OCI-LY3 (cell line): ENCODE results near the gene LRRC46.
A peak's percentile ranks its signal among the peaks of the same experiment; 100 is the strongest.

Experiments
- H2AFZ ChIP-seq: fragments of 200-600, 300-600 bp; shearing (Covaris generic); 2 replicates; pipeline ENCODE4 v1.6.0; 2014; ENCODE audit warnings: antibody characterized with exemption, low read depth, low read length
- H3K27ac ChIP-seq: fragments of 200-600, 300-600 bp; sonication (generic); 2 replicates; pipeline ENCODE4 v1.5.1; 2014; ENCODE audit warnings: mild to moderate bottlenecking, low read length, moderate library complexity, mixed read lengths
- H3K27me3 ChIP-seq: fragments of 200-600, 300-600 bp; sonication (generic); 2 replicates; pipeline ENCODE4 v1.6.1; 2014; ENCODE audit warnings: low read depth, low read length, mixed read lengths
- H3K36me3 ChIP-seq: fragments of 200-600, 300-600 bp; sonication (generic); replicated peaks from 2 replicates; pipeline ENCODE3; 2014; ENCODE audit warnings: low read depth, low read length, mixed read lengths
- H3K4me1 ChIP-seq: fragments of 300-600, 200-600 bp; sonication (generic); 2 replicates; pipeline ENCODE4 v1.6.1; 2014; ENCODE audit warnings: low read length, mixed read lengths
- H3K4me2 ChIP-seq: fragments of 200-600, 300-600 bp; sonication (generic); 2 replicates; pipeline ENCODE4 v1.6.1; 2014; ENCODE audit warnings: low read length, mixed read lengths
- H3K4me3 ChIP-seq: fragments of 300-600, 200-600 bp; sonication (generic); 2 replicates; pipeline ENCODE4 v1.5.1; 2014; ENCODE audit warnings: antibody characterized with exemption, mild to moderate bottlenecking, low read length, moderate library complexity
- H3K79me2 ChIP-seq: fragments of 300-600, 200-600 bp; shearing (Covaris generic); 2 replicates; pipeline ENCODE4 v1.6.1; 2014; ENCODE audit warnings: mild to moderate bottlenecking, low read length, mixed read lengths
- H3K9ac ChIP-seq: fragments of 300-600, 200-600 bp; shearing (Covaris generic); 2 replicates; pipeline ENCODE4 v1.6.0; 2014; ENCODE audit warnings: mild to moderate bottlenecking, low read length, moderate library complexity
- H3K9me3 ChIP-seq: fragments of 200-600, 300-600 bp; shearing (Covaris generic); 2 replicates; pipeline ENCODE4 v1.6.1; 2014; ENCODE audit warnings: low read length, mixed read lengths; ENCODE audit not compliant: insufficient read depth
- H4K20me1 ChIP-seq: fragments of 200-600, 300-600 bp; sonication (generic); 2 replicates; pipeline ENCODE4 v1.6.1; 2016; ENCODE audit warnings: low read length, mixed read lengths; ENCODE audit not compliant: insufficient read depth
- EZH2phosphoT487 ChIP-seq: fragments of 200-600 bp; shearing (Covaris generic); IDR thresholded peaks from 2 replicates; pipeline ENCODE4 v1.6.1; 2018; ENCODE audit warnings: antibody characterized with exemption, mixed run types, low read depth
- TF ChIP-seq, protein P1 (sequence below): fragments of 200-600, 300-600 bp; sonication (generic); IDR thresholded peaks from 2 replicates; pipeline ENCODE4 v1.5.1; 2014; ENCODE audit warnings: antibody characterized with exemption, low read length, low read depth

LRRC46 gene

DNA sequence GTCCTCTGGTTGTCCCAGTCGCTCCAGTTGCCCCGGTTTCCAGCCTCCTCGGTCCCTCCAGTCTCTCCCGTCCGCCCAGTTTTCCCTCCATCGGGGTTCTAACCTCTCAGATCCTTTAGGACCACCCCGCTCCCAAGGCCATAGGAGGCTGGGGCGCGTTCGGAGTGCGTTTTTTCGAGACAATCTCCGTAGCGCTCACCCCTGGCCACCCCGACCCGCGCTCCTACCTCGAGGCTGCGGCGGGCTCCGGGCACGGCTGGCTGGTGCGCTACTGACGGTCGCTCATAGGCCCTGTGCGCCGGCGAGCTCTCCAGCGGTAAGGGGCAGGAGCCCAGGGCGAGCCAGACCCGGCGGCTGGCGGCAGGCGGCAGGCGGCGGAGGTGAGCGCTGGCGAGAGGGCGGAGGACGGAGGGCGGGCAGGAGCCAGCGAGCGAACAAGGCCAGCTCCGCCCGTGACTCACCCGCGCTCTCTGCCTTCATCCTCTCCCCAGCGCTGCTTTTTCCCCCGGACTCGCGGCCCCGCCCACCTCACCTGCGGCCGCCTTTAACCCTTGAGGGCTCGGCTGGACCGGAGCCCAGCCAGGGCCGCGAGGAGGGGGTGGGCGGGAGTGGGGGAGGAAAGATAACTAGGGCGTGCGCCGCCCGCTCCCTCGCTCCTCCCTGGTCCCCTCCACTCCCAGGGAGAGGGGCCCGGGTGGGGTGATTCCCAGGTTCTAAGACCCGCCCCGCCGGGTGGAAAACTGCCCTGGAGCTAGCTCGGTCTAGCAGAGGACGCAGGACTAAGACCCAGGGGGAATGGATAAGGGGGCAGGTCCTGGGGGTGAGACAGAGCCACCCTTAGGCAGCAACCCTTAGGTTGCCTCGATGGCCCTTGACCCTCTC, 19.5 kb downstream of the LRRC46 start, which contains the start of gene SP6:
TSS of gene SP6 (minus strand) at position 472 of the 882 bp plus-strand sequence. CDS start 2,734 bp downstream, outside the sequence.
- Histone ChIP-seq H3K9ac (peak within 1 kb of the TSS; percentile 63), H4K20me1 (no peaks in the 10 kb centered on the region), H3K4me1 (peaks cover 20% of the 10 kb centered on the region), H3K27ac (no peak within 1 kb of the TSS), H3K4me2 (peak within 1 kb of the TSS; percentile 94), H3K4me3 (peak within 1 kb of the TSS; percentile 73), H3K79me2 (peaks cover 10% of the 10 kb centered on the region; the same call in 1 of the 2 replicates), H3K27me3 (peaks cover 43% of the 10 kb centered on the region), H3K36me3 (no peaks in the 10 kb centered on the region), H2AFZ (peak within 1 kb of the TSS; percentile 16; the same call in 1 of the 2 replicates), H3K9me3 (no peaks in the 10 kb centered on the region)
- TF ChIP-seq EZH2phosphoT487 = no peak
- TF ChIP-seq, protein P1, sequence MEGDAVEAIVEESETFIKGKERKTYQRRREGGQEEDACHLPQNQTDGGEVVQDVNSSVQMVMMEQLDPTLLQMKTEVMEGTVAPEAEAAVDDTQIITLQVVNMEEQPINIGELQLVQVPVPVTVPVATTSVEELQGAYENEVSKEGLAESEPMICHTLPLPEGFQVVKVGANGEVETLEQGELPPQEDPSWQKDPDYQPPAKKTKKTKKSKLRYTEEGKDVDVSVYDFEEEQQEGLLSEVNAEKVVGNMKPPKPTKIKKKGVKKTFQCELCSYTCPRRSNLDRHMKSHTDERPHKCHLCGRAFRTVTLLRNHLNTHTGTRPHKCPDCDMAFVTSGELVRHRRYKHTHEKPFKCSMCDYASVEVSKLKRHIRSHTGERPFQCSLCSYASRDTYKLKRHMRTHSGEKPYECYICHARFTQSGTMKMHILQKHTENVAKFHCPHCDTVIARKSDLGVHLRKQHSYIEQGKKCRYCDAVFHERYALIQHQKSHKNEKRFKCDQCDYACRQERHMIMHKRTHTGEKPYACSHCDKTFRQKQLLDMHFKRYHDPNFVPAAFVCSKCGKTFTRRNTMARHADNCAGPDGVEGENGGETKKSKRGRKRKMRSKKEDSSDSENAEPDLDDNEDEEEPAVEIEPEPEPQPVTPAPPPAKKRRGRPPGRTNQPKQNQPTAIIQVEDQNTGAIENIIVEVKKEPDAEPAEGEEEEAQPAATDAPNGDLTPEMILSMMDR = no peak

DNA sequence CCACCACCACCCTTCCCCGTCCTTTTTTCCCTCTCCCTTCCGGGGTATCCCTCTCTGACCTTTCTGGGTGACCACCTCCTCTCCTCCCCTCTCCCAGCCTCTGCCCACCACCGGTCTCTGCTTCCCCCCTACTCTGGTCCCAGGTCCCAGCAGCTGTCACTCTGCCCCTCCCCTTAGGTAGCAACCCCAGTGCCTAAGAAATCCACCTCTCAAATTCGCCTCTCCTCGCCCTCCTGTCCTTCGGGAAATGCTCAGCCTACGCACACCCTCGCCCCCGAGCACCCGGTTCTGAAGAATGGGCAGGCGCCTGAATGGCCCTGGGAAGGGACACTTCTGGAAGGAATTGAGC, 20.3 kb downstream of the LRRC46 start:
- TF ChIP-seq EZH2phosphoT487 = 0 out of 2 replicates have a peak, but pooled peaks have one; percentile 2
- TF ChIP-seq, protein P1 = no peak
- Histone ChIP-seq H3K27ac (no peak overlapping the region), H3K36me3 (no peaks in the 10 kb centered on the region), H3K9ac (peak overlapping the region; percentile 45), H3K27me3 (peaks cover 46% of the 10 kb centered on the region), H2AFZ (peak overlapping the region; percentile 16; the same call in 1 of the 2 replicates), H3K4me1 (peaks cover 28% of the 10 kb centered on the region), H4K20me1 (no peaks in the 10 kb centered on the region), H3K79me2 (peaks cover 10% of the 10 kb centered on the region; the same call in 1 of the 2 replicates), H3K9me3 (no peaks in the 10 kb centered on the region), H3K4me3 (peak overlapping the region; percentile 73), H3K4me2 (peak overlapping the region; percentile 94)

- Histone ChIP-seq H2AFZ (peak overlapping the region; percentile 16; the same call in 1 of the 2 replicates), H3K27ac (no peak overlapping the region), H3K9ac (peak overlapping the region; percentile 45), H3K27me3 (peaks cover 46% of the 10 kb centered on the region), H3K4me1 (peaks cover 32% of the 10 kb centered on the region), H3K9me3 (no peaks in the 10 kb centered on the region), H3K79me2 (peaks cover 10% of the 10 kb centered on the region; the same call in 1 of the 2 replicates), H3K36me3 (no peaks in the 10 kb centered on the region), H3K4me3 (peak overlapping the region; percentile 73), H3K4me2 (peak overlapping the region; percentile 94), H4K20me1 (no peaks in the 10 kb centered on the region)
- 0 out of 2 replicates have a peak, but pooled peaks have one; percentile 18 for TF ChIP-seq EZH2phosphoT487
- TF ChIP-seq, protein P1 = no peak
These were observed 20.9 kb downstream of the LRRC46 start for GRCh38 chr17:47852113-47852949.

GRCh38 chr17:47853616-47854015, 22.1 kb downstream of the LRRC46 start:
- Histone ChIP-seq H3K9ac (no peak overlapping the region), H3K4me1 (peaks cover 34% of the 10 kb centered on the region), H4K20me1 (no peaks in the 10 kb centered on the region), H2AFZ (no peak overlapping the region), H3K9me3 (no peaks in the 10 kb centered on the region), H3K27ac (no peak overlapping the region), H3K36me3 (no peaks in the 10 kb centered on the region), H3K4me2 (no peak overlapping the region), H3K27me3 (peaks cover 46% of the 10 kb centered on the region), H3K4me3 (no peak overlapping the region), H3K79me2 (peaks cover 10% of the 10 kb centered on the region; the same call in 1 of the 2 replicates)
- TF ChIP-seq, protein P1 = no peak
- TF ChIP-seq EZH2phosphoT487 = no peak
